GM23338 (cell line): ENCODE data around the gene GDI2. TPM values are rescaled to one million over a fixed set of nuclear protein-coding genes. Genes with fewer than 3 reads are reported as not detected.

Source experiments
- ATAC-seq: fragments of 200-7000 bp; cut with Tn5 transposase; 3 replicates; pipeline ENCODE4 v1.9.1; 2020
- DNase-seq: peaks from one replicate; pipeline ENCODE4 v3.0.0-alpha.2; 2015; ENCODE audit warnings: low spot score
- H2AFZ ChIP-seq: fragments of 200-600 bp; sonication (generic); 2 replicates; pipeline ENCODE4 v1.8.0; 2016; ENCODE audit warnings: antibody characterized with exemption, mild to moderate bottlenecking, moderate library complexity
- H3F3A ChIP-seq: fragments of 200-600 bp; sonication (generic); replicated peaks from 2 replicates; pipeline ENCODE4 v1.8.0; 2017; ENCODE audit warnings: antibody characterized with exemption, mixed run types, low read depth
- H3K27ac ChIP-seq: fragments of 200-600 bp; sonication (generic); 2 replicates; pipeline ENCODE4 v1.6.1; 2016; ENCODE audit warnings: low read depth
- H3K27me3 ChIP-seq: fragments of 200-600 bp; sonication (generic); 2 replicates; pipeline ENCODE4 v1.8.0; 2016; ENCODE audit warnings: mild to moderate bottlenecking, mixed run types, moderate library complexity; ENCODE audit not compliant: insufficient read depth
- H3K36me3 ChIP-seq: fragments of 200-600 bp; sonication (generic); 2 replicates; pipeline ENCODE4 v1.8.0; 2016; ENCODE audit warnings: mild to moderate bottlenecking; ENCODE audit not compliant: insufficient read depth
- H3K4me1 ChIP-seq: fragments of 200-600 bp; sonication (generic); 2 replicates; pipeline ENCODE4 v1.8.0; 2016; ENCODE audit warnings: mild to moderate bottlenecking, moderate library complexity; ENCODE audit not compliant: insufficient read depth
- H3K4me2 ChIP-seq: fragments of 200-600 bp; sonication (generic); 2 replicates; pipeline ENCODE4 v1.7.1; 2017; ENCODE audit warnings: mixed run types
- H3K4me3 ChIP-seq: fragments of 200-600 bp; sonication (generic); 2 replicates; pipeline ENCODE4 v1.6.1; 2016; ENCODE audit warnings: mixed run types
- H3K79me2 ChIP-seq: fragments of 200-600 bp; sonication (generic); replicated peaks from 2 replicates; pipeline ENCODE4 v1.8.0; 2017; ENCODE audit warnings: mild to moderate bottlenecking; ENCODE audit not compliant: insufficient read depth
- H3K9me2 ChIP-seq: fragments of 200-600 bp; sonication (generic); 2 replicates; pipeline ENCODE4 v1.8.0; 2017; ENCODE audit not compliant: insufficient read depth
- H4K20me1 ChIP-seq: fragments of 200-600 bp; sonication (generic); replicated peaks from 2 replicates; pipeline ENCODE4 v1.8.0; 2017; ENCODE audit warnings: mild to moderate bottlenecking; ENCODE audit not compliant: insufficient read depth
- H3K27ac Mint-ChIP-seq: 2 replicates; pipeline ENCODE4 v1.8.0; 2020; ENCODE audit warnings: inconsistent platforms, mild to moderate bottlenecking, moderate library complexity, mixed read lengths
- H3K27me3 Mint-ChIP-seq: 3 replicates; pipeline ENCODE4 v1.8.0; 2022; ENCODE audit warnings: low read depth, mild to moderate bottlenecking, moderate library complexity, mixed read lengths, inconsistent platforms; ENCODE audit not compliant: insufficient read depth, poor library complexity
- H3K36me3 Mint-ChIP-seq: 3 replicates; pipeline ENCODE4 v1.8.0; 2021; ENCODE audit warnings: low read depth, mild to moderate bottlenecking, inconsistent platforms, moderate library complexity, mixed read lengths
- H3K4me1 Mint-ChIP-seq: 3 replicates; pipeline ENCODE4 v1.8.0; 2020; ENCODE audit warnings: mild to moderate bottlenecking, inconsistent platforms, mixed read lengths
- H3K4me3 Mint-ChIP-seq: 3 replicates; pipeline ENCODE4 v1.8.0; 2021; ENCODE audit warnings: moderate library complexity, mild to moderate bottlenecking, inconsistent platforms, mixed read lengths
- H3K9me3 Mint-ChIP-seq: 3 replicates; pipeline ENCODE4 v1.8.0; 2020; ENCODE audit warnings: moderate library complexity, mild to moderate bottlenecking, inconsistent platforms, mixed read lengths
- CREB1 ChIP-seq: fragments of 250-450 bp; sonication (Bioruptor Pico); IDR thresholded peaks from 2 replicates; pipeline ENCODE4 v1.5.0; 2020; ENCODE audit warnings: low read depth, mild to moderate bottlenecking, moderate library complexity
- ETS1 ChIP-seq: IDR thresholded peaks from 2 replicates; pipeline ENCODE4 v1.6.1; 2016; ENCODE audit warnings: antibody characterized with exemption
- EZH2 ChIP-seq: fragments of 200-600 bp; sonication (generic); IDR thresholded peaks from one replicate; pipeline ENCODE4 v1.8.0; 2017; ENCODE audit warnings: antibody characterized with exemption, mild to moderate bottlenecking, low read depth; ENCODE audit not compliant: unreplicated experiment
- EZH2phosphoT487 ChIP-seq: fragments of 200-600 bp; sonication (generic); IDR thresholded peaks from one replicate; pipeline ENCODE4 v1.8.1; 2018; ENCODE audit warnings: antibody characterized with exemption; ENCODE audit not compliant: unreplicated experiment
- JUNB ChIP-seq: IDR thresholded peaks from one replicate; pipeline ENCODE4 v1.6.1; 2016; ENCODE audit warnings: antibody characterized with exemption; ENCODE audit not compliant: unreplicated experiment
- NANOG ChIP-seq: IDR thresholded peaks from 2 replicates; pipeline ENCODE4 v1.6.1; 2016; ENCODE audit warnings: antibody characterized with exemption, borderline replicate concordance
- POLR2AphosphoS5 ChIP-seq: IDR thresholded peaks from 2 replicates; pipeline ENCODE4 v1.6.1; 2016; ENCODE audit warnings: antibody characterized with exemption, low read depth
- REST ChIP-seq: IDR thresholded peaks from one replicate; pipeline ENCODE4 v1.6.1; 2018; ENCODE audit warnings: antibody characterized with exemption; ENCODE audit not compliant: unreplicated experiment
- STAT1 ChIP-seq: IDR thresholded peaks from one replicate; pipeline ENCODE4 v1.6.1; 2016; ENCODE audit warnings: antibody characterized with exemption; ENCODE audit not compliant: unreplicated experiment
- ZNF114 ChIP-seq: fragments of 250-450 bp; sonication (Bioruptor Pico); IDR thresholded peaks from 2 replicates; pipeline ENCODE4 v1.5.0; 2020; ENCODE audit warnings: mild to moderate bottlenecking, moderate library complexity
- ZNF331 ChIP-seq: fragments of 250-450 bp; sonication (Bioruptor Pico); IDR thresholded peaks from 2 replicates; pipeline ENCODE4 v1.5.0; 2020; ENCODE audit warnings: low read depth, mild to moderate bottlenecking, moderate library complexity
- ZNF462 ChIP-seq: fragments of 250-450 bp; sonication (Bioruptor Pico); IDR thresholded peaks from 2 replicates; pipeline ENCODE4 v1.5.0; 2020; ENCODE audit warnings: mild to moderate bottlenecking, moderate library complexity
- polyA plus RNA-seq: library from polyadenylated mRNA; unstranded; fragments of >200 nt; fragmentation: Nextera tagmentation; extraction: Ambion mirVana; gene quantifications from 2 replicates; pipeline ENCODE4 v1.2.1, GENCODE V29; 2016
- total RNA-seq: library from RNA; depleted of rRNA; stranded (reverse); fragments of >200 nt; shearing (Covaris generic); gene quantifications from 2 replicates; pipeline ENCODE4 v1.2.3, GENCODE V29; 2014
- TF ChIP-seq, protein P1 (sequence below), 2 experiments: fragments of 200-600 bp in 1 of 2; sonication (generic) in 1 of 2; conservative IDR thresholded peaks; 2 replicates each; pipeline versions ENCODE4 v1.5.1 to v1.6.1; 2016 to 2017; ENCODE audit warnings: antibody characterized with exemption in 2 of 2, low read depth in 2 of 2, mild to moderate bottlenecking in 2 of 2, moderate library complexity in 1 of 2

Gene GDI2
- total and polyA plus RNA-seq, 2 experiments from 2014 or later: 269 to 505 TPM

- no peaks in the 10 kb centered on the region for H3F3A ChIP-seq
- no peaks in the 10 kb centered on the region for H3K9me2 ChIP-seq
- no peak overlapping the region for H3K4me2 ChIP-seq
- H2AFZ ChIP-seq: no peak overlapping the region
- no peaks in the 10 kb centered on the region for H3K27me3 ChIP-seq
- peaks cover 10% of the 10 kb centered on the region; the same call in 1 of the 2 replicates for H4K20me1 ChIP-seq
- Mint-ChIP-seq H3K9me3 (no peaks in the 10 kb centered on the region), H3K36me3 (peaks cover 35% of the 10 kb centered on the region), H3K4me1 (peaks cover 6% of the 10 kb centered on the region; the same call in 2 of the 3 replicates), H3K4me3 (no peak overlapping the region), H3K27me3 (peaks cover 5% of the 10 kb centered on the region), H3K27ac (no peak overlapping the region)
- ATAC-seq: no peak
- DNase-seq: no peak
- TF ChIP-seq JUNB: no peak
- TF ChIP-seq, protein P1, sequence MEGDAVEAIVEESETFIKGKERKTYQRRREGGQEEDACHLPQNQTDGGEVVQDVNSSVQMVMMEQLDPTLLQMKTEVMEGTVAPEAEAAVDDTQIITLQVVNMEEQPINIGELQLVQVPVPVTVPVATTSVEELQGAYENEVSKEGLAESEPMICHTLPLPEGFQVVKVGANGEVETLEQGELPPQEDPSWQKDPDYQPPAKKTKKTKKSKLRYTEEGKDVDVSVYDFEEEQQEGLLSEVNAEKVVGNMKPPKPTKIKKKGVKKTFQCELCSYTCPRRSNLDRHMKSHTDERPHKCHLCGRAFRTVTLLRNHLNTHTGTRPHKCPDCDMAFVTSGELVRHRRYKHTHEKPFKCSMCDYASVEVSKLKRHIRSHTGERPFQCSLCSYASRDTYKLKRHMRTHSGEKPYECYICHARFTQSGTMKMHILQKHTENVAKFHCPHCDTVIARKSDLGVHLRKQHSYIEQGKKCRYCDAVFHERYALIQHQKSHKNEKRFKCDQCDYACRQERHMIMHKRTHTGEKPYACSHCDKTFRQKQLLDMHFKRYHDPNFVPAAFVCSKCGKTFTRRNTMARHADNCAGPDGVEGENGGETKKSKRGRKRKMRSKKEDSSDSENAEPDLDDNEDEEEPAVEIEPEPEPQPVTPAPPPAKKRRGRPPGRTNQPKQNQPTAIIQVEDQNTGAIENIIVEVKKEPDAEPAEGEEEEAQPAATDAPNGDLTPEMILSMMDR (conservative IDR thresholded peaks at IDR 0.05; ENCODE audit: low read depth in 2 of 2): no peak
- TF ChIP-seq ZNF462 (CRISPR knock-in tag): no peak
- no peak for TF ChIP-seq CREB1 (CRISPR knock-in tag)
- TF ChIP-seq POLR2AphosphoS5: no peak
- no peak for TF ChIP-seq ETS1
- no peak for TF ChIP-seq EZH2phosphoT487
- TF ChIP-seq NANOG: no peak
- no peak for TF ChIP-seq ZNF331
- no peak for TF ChIP-seq ZNF114 (CRISPR knock-in tag)
- no peak for TF ChIP-seq EZH2
- TF ChIP-seq STAT1: no peak
- TF ChIP-seq REST: no peak
- H3K36me3 ChIP-seq: peaks cover 21% of the 10 kb centered on the region; the same call in 1 of the 2 replicates
- H3K79me2 ChIP-seq: no peaks in the 10 kb centered on the region
- no peak overlapping the region for H3K4me3 ChIP-seq
- H3K4me1 ChIP-seq: no peaks in the 10 kb centered on the region
- H3K27ac ChIP-seq: no peak overlapping the region
Observed at GRCh38 chr10:5736591-5736990, 76.6 kb downstream of the GDI2 start.
